Measurements from ENCODE around the gene EFHC2.

DNA sequence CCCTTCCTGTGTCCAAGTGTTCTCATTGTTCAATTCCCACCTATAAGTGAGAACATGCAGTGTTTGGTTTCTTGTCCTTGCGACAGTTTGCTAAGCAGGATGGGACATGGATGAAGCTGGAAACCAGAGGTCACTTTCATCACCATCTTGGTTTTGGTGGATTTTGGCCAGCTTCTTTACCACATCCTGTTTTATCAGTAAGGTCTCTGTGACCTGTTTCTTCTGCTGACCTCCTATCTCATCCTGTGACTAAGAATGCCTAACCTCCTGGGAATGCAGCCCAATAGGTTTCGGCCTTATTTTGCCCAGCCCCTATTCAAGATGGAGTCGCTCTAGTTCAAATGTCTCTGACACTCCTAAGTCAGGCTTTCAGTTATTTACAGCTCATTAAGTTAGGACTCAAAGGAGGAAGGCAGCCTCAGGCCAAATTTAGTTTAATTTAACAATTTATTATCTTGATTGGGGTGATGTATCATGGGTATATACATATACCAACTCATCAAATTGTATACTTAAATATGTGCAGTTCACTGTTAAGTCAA lies 200.3 kb downstream of the EFHC2 start:
- no peak for TF ChIP-seq CTCF (IDR thresholded peaks at IDR 0.05; ENCODE audit: low read depth, low read length, poor library complexity, severe bottlenecking)
- no peak for TF ChIP-seq EZH2phosphoT487 (IDR thresholded peaks at IDR 0.05; ENCODE audit: borderline replicate concordance, low read length)
